GM19467 (cell line): ENCODE measurements around the gene NEK11.

Source experiments
- ATAC-seq: cut with Tn5 transposase; IDR thresholded peaks from one replicate; pipeline ENCODE4 v1.9.1; 2021; ENCODE audit warnings: mild to moderate bottlenecking, moderate library complexity; ENCODE audit not compliant: unreplicated experiment

The NEK11 gene

GRCh38 chr3:131393868-131394267 lies 367.2 kb downstream of the NEK11 start:
- no peak for ATAC-seq

DNA sequence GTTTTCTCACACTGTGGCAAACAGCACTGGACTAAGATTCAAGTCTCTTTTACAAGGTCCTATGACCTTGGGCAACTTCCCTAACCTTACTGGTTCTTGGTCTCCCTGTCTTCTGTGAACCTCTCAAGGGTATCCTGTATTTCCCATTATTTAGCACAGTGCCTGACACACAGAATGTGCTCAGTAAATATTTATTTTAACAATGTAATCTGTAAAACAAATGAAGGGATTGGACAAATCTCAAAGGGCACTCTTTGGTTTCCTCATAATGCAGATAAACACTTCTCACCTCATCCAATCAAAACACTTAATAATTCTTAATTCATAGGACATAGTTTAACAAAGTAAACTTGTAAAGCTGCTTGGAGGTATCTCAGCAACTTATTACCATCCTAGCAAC lies 367.7 kb downstream of the NEK11 start:
- ATAC-seq, result no peak

DNA sequence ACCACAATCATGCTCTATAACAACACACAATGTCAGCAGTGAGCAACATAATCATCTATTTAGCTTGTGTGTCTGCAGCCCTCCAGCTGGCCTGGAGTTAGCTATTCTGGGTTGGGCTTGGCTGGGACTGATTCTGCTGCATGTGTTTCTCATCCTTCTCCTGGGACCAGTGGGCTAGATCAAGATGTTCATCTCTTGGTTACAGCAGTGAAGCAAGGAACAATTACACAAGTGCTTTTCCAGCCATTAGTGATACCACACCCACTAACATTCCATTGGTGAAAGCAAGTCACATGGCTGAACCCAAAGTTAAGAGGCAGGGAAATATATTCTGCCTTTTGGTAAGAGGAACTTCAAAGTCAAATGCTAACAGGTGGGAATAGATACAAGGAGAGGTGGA lies 369.5 kb downstream of the NEK11 start:
- no peak for ATAC-seq

GRCh38 chr3:131397889-131398288 lies 371.2 kb downstream of the NEK11 start:
- no peak for ATAC-seq
